ENCODE results near the gene PAEP.

DNA sequence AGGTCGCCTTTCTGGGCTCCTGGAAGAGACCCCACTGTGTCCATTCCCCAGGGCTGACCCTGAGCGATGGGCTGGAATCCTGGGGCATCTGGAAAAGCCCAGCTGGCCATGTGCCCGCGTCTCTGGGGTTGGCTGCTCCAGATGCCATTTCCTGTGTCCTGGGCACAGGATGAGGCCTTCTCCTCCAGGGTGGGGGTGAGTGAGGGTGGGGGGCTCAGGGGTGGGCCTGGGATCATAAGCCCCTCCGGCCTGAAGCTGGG is 30.7 kb downstream of the PAEP start:
- no peak for TF ChIP-seq GATA3 (IDR thresholded peaks at IDR 0.05; ENCODE audit: low read depth, low read length)
- TF ChIP-seq GATA2 (IDR thresholded peaks at IDR 0.05; ENCODE audit: low read depth, low read length) = no peak
